HG03521 (cell line): ENCODE measurements around the gene PRKCQ.
A peak's percentile ranks its signal among the peaks of the same experiment; 100 is the strongest.

Source experiments
- ATAC-seq: cut with Tn5 transposase; IDR thresholded peaks from one replicate; pipeline ENCODE4 v1.9.1; 2021; ENCODE audit warnings: mild to moderate bottlenecking, moderate library complexity; ENCODE audit not compliant: unreplicated experiment

PRKCQ gene

DNA sequence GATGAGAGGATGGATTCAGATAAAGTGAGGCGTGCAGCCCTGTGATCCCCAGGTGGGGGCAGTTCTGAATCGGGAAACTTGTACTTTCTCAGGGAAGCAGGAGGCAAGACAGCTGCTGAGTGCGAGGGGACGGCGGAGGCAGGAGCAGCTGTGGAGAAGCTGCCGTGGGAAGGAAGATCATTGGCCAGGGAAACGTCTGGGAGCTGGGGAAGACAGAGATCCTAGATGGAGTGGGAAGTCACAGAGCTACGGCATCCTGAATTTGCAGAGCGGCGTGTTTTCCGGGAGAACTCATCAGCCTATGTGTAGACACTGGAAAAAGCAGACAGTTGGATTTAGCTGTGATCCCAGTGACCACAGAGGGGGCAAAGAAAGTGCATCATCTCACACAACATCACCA lies 9.2 kb downstream of the PRKCQ start:
- ATAC-seq = no peak

DNA sequence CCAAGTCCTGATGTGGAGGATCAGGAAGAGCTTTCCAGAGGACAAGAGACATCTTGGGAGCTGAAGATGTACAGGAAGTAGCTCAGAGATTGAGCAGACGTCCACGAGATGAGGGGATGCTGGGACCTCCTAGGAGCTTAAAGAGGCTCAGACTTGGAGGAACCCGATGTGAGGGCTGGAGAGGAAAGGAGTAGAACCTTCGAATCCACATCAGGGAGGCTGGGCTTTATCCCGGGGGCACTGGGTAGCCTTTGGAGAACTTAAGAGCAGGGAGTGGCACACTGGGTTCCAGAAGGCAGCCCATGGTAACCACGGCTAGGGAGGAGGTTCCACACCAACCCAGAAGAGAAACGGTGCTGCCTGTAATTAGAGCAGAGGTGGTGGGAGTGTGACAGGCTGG lies 10.8 kb downstream of the PRKCQ start:
- no peak for ATAC-seq

DNA sequence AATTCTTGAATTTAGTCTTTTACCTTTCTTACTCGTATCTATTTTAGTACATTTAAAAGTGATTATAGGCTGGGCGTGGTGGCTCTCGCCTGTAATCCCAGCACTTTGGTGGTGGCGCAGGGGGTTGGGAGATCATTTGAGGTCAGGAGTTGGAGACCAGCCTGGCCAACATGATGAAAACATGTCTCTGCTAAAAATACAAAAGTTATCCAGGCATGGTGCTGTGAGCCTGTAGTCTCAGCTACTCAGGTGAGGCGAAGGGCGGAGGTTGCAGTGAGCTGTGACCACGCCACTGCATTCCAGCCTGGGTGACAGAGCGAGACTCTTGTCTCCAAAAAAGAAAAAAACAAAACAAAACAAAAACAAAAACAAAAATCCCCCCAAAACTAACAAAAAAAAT lies 12.2 kb downstream of the PRKCQ start:
- no peak for ATAC-seq

DNA sequence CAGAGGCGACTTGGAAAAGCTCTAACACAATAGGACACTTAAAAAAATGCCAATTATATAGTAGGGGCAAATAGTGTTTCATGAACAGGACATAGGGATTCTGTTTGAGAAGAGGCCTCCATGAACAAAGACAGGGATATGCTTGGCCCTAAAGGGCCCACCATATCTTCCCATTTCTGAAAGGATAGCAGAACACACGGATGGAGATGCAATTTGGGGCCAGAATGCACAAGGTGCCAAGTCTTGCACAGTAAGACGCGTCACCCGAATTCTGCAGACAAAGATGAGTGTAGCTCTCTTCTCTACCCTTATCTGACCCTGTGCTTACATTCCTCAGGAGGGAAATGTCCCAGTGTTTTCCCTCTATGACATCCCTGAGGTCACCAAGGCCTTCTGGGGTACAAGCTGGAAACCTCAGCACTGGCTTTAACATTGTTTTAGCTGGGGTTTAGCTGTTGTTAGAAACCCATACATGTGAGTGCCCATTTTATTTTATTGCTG lies 12.8 kb downstream of the PRKCQ start:
- ATAC-seq = no peak

DNA sequence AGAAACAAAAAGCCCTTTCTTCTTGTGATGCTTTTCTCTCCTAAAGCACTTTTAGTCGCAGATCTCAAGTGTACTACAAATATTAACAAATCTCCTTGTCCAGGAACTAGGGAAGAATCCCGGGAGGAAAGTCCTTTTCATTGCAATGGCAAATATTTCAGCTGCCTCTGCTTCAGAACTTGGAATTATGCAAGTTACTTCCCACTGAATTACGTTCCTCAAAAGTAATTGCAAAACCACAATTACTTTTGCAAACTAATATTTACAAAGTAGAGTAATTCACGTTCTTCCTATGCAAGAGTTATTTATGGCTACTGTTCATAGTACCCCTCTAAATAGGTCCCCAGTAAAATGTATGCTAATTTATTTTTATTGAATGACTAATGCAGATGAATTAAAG lies 14.5 kb downstream of the PRKCQ start:
- ATAC-seq = no peak

DNA sequence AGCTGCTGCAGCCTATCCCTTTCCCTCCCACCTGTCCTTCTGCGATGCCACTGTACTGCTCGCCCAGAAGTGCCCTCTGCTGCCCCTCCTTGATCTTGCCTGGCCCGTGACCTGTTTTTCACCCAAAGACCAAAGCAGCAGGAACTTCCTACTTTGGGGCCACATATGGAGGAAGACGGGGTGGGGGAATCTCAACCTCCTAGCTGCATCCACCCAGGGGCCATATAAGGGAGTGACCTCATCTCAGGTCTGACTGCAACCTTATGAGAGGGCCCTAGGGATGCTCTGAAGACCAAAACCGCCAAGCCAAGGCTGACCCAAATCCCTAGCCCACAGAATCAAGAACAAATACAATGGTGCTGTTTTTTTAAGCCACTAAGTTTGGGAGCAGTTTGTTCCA lies 15.7 kb downstream of the PRKCQ start:
- no peak for ATAC-seq

DNA sequence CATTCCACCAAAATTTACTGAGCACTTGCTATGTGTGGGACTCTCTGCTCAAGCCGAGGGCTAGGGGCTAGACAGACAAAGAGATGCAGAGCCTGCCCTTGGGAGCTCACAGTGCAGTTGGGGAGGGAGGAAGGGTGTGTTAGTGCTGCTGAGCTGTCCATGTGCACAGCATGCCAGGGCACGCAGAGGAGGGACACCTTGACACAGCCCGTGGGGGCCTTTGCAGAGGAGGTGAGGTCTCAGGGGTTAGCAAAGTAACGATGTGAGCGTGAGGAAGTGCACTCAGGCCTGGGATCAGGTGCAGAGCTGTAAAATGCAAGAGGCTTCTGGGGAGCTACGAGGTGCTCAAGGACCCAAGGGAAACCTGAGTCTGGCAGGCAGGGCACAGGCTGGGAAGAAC lies 16.3 kb downstream of the PRKCQ start:
- no peak for ATAC-seq

DNA sequence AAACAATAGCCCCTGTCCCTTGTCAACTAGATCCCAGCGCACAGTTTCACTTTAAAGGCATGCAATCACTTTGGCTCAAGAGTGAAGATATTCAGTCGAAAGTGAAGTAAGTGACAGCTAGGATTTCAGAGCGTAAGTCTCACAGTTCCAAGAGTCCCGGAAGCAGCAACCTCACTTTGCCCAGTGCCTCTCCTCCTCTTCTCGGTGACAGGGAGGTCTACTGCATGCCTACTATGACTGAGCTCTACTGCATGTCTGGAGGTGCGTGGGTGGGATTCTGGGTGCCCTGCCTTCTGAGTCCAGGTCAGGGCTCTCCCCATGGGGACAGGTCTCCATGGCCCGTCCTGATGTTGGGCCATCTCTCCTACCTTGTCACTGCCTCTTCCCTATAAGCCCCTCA lies 17.0 kb downstream of the PRKCQ start:
- ATAC-seq = no peak

DNA sequence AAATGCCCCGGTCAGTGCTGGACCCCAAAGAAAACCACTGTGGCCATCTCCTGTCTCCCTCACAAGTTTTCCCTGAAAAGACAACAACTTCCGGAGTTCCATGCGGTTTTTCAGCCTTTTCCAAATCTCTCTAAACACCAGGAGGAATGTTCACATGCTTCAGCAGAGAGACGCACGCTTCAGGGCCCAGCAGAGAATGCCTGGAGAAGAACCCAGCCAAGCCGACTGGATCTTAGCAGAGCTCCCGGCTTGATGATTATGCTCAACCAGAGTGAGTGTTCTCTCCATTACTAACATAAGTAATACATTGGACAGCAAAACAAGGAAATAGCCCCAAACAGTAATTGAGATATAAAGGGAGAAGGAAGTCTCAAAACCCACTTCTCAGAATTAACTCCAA lies 17.9 kb downstream of the PRKCQ start:
- no peak for ATAC-seq

DNA sequence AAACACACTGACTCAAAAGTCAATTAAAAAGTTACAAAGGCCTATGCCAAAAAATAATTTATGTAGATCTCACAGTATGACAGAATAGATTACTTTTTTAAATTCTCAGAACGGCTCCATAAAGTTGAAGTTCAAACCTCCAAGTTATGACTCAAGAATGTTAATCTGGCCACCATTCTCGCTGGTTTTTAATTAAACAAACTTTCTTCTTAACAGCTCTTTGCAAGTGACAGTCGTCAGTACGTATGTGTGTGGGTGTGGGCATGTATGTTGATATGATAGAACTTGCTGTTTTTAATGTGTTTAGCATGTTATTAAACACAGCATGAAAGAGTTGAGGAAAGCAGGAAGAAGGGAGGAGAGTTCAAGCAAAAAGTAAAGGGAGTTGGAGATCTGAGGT lies 18.5 kb downstream of the PRKCQ start:
- ATAC-seq = no peak

DNA sequence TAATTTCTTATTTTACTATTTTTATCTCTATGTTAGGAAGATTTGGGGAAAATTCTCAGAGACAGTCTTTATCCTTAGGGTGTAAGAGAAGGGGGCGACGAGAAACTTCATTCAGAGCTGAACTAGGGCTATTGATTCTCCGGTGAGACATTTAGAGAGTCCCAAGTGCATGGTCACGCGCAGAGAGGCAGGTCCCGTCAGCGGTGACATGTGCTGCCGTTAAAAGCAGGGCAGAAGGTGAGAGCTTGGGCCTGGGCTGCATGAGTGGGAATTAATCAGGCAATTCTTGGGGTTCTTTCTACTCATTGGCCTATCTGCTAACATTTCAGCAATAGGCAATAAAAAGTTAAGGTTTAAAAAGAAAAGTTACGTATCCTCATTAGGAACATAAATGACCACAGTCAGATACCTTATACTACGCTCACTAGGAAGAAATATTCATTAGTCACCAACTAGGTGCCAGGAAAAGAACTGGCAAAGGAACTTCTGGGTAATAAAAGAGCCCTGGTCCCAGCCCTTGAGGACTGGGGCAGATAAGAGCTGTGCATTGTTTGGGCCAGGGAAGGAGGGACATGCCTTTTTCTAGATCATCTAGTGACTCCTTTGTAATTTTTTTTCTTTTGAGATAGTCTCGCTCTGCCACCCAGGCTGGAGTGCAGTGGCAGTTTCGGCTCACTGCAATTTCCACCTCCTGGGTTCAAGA lies 21.2 kb downstream of the PRKCQ start:
- ATAC-seq = no peak

DNA sequence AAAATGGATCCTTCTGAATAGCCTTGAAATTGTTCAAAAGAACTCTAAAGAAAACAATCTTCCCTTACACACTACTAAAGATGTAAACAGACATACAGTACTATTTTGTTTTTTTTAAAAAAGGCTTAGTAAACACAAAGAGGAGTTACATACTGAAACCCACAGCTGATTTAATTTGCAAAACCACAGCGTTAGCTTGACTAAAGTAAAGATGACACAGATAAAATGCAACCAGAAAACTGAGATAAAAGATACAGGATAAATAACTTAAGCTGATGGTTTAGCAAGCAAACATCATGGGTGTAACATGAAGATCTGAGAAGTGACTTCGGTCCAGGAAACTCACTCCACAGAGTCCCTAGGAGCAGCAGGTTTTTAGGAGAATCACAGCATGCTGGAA lies 21.8 kb downstream of the PRKCQ start:
- no peak for ATAC-seq

DNA sequence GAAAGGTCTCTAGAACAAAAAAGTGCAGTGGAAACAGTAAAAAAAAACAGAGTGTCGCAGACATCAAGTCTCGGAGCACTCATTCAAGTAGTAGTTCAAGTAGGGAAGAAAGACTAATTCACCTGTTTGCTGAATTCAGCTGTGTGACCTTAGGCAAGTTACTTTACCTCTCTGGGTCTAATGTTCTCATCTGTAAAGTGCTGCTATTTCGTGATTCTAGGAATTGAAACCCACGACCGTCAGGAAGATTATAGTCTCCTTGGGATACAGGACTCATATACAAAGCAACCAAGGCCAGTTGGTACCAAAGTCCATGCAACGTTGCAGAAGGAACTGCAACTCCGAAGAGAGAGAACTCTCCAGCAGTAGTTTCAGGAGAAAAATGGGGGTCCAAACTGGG lies 26.1 kb downstream of the PRKCQ start:
- ATAC-seq = no peak

DNA sequence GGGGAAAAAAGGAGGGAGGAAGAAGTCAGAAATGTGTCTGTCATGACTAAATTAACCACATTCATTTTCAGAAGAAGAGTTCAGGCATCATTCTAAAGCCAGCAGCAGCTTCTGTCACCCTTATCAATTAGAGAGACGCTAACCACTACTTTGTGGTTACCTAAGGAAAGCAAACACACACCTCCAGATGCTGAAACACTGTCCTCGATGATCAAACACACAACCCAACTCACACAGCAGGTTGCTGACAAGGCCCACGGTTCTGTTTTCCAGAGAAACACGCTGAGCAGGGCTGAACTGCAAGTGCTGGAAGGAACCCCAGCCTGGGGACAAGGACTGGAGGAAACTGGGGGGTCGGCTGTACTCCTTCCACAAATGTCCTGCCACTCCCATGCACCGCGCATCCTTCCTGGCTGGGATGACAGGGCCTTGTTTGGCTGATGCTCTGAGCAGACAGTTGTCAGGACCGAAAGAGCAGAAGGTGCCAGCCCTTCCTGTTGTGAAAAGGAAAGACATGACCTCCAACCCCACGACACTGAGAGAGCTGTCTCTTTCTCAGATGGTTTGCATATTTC lies 36.6 kb downstream of the PRKCQ start:
- peak; percentile 47 for ATAC-seq

DNA sequence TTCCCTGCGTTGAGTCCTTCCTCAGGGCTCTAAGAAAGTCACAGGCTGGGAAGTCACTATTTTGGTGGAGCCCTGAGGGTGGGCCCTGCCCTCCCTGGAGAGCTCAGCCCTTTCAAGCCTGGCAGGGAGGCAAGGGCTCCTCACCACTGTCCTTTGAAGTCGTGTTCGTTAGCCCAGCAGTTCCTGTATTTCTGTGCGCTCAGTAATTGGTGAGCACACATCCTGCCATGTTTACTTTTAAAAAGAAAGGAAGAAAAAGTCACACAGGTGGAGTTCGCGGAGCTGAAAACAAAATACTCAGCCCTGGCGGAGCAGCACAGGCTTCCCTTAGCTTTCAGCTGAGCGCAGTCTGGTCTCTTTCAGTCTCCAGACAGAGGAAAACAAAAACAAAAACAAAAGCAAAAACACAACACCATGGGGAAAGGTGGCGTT lies 37.1 kb downstream of the PRKCQ start:
- no peak for ATAC-seq

DNA sequence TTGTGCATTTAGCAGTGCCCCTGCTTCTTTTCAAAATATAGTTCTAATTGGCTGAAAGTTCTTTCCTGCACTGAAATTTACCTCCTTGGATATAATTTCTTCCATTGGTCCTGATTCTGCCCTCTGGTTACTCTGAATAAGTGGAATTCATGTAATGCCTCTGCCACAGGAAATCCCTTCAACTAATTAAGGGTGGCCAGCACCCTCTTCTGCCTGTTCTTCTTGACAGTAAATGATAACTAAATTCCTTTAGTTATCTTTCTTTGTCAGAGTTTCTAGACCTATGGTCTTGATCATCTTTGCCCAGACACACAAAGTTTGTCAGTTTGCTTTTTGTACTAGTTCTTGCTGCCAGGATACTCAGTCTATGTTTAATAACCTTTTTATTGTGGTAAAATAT lies 40.2 kb downstream of the PRKCQ start:
- ATAC-seq = no peak

DNA sequence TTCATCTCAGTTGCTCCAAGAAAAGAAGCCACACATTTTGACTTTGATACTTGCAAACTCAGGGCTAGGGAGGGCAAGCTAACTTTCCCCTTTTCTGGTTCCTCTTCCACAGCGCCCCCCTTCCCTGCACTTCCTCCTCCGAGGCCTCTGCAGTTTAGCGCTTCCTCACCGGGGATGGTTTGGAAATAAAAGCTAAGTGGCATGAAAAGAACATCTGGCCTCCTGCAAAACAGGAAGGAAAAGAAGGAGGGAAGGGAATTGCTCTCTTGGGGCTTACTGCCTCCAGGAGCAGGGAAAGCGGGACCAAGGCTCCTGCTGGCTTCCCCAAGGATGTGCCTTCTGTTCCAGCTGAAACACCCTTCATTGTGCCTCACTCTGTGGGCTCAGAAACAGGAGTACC lies 42.3 kb downstream of the PRKCQ start:
- ATAC-seq = no peak

DNA sequence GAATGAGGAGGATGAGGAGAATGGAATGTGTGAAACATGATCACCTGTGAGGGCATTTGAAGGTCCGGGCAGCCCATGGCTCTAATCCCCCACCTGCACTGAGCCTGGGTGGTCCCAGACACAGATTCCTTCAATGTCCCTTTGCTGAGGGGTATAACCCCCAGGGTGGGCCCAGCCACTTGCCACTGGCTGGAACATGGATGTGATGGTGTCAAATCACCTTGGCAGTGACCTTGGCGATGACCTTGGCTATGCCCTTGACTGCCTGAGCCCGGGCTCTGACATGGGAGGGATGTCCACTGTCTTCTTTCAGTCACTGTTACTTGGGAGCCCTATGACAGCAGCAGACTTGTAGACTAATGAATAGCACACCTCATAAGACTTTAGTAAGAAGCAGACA lies 44.0 kb downstream of the PRKCQ start:
- no peak for ATAC-seq

DNA sequence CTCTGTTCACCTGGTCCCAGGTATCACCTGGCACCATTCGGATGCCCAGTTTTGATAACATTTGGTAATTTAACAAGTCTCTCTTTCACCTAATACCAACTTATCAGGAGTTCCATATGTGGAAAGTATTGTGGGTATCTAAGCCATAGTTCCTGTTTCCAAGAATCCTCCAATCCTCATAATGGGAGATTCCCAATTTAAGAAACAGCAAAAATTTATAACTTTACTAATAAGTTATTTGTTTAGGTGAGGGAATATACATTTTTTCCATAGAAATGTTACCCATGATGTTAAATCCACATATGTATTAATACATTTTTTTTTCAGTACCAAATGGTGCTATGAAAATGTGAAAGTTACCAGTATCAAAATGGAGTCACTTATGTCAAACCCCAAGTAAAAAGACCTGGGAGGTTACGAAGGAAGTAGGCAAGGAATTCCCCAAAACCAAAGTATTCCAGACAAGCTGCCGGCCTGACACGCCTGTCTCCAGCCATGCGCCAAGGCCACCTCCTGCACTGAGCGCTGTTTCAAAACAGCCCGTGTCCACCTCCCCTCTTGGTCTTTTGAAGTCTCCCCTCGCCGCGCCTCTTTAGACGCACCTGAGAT lies 44.8 kb downstream of the PRKCQ start:
- no peak for ATAC-seq

DNA sequence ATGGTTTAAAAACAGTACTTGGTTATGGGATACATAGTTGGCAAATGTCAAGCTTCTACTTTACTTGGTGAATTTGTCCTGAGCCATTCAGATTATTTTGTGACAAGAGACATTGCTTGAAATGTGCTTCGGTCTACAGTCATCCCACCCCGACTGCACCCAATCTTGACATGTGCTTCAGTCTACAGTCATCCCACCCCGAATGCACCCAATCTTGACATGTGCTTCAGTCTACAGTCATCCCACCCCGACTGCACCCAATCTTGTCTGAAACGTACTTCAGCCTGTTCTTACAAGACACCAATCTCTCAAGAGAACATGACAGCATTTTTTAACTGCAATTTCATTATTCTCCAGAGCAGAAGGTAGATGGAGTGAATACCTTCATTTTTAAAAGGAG lies 47.8 kb downstream of the PRKCQ start:
- no peak for ATAC-seq

DNA sequence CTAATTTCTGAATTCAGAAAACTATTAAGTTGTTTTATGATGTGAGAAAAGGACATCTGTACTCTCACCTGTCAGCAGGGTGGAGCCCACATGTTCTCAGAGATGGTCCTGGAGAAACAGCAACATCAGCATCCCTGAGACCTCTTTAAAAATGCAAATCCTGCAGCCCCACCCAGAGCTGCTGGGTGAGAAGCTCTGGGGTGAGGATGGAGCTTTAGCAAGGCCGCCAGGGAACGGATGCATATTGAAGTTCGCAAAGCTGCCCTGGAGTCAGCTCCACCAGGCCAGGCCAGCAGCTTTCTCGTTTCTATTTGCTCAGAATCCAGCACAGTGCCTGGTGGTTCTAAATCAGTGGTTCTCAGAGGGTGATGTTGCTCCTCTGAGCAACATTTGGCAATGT lies 49.1 kb downstream of the PRKCQ start:
- no peak for ATAC-seq

DNA sequence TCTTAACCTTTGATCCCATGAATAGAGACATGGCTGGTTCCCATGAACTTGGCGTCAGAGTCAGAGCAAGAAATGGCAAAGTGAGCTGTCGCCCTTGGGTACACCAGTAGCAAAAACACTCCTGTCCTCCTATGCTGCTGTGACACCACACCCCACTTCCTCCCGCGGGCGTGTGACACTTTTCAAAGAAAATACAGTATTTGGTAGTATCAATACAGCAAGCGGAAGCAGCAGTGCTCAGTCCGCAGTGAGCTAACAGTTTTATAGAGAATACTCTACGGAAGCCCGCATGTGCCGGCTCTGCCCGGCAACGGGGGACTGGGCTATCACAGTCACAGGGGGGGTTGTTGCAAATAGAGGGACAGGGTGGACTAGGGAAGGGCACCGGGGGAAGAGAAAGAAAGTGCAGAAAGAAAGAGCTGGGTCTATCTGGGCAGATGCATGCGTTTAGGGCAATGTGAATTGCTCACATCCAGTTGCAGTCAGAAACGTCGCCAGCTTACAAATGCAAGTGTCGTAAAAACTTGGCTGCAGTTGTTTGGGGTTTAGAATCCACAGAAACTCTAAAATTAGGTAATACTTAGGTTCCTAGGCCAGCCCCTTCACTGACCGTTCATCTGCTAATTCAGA lies 49.8 kb downstream of the PRKCQ start:
- ATAC-seq = no peak
